ENCODE data around the gene UXT. TPM values are rescaled to one million over a fixed set of nuclear protein-coding genes. Genes with fewer than 3 reads are reported as not detected.

UXT gene
- total and polyA plus RNA-seq, 4 donors = 55.4 to 103 (median 70.6) TPM

GRCh38 chrX:47638816-47639215 lies 20.2 kb downstream of the UXT start:
- Histone ChIP-seq H3K9me3 (ENCODE audit: control insufficient read depth, insufficient read depth, low read length) (no peaks in the 10 kb centered on the region), H3K4me3 (ENCODE audit: low read depth, low read length) (no peak overlapping the region), H3K4me1 (ENCODE audit: control insufficient read depth, insufficient read depth, low read length) (peaks cover 28% of the 10 kb centered on the region), H3K27ac (ENCODE audit: low read depth, low read length) (no peak overlapping the region), H3K36me3 (ENCODE audit: control insufficient read depth, insufficient read depth, low read length) (peaks cover 38% of the 10 kb centered on the region), H3K27me3 (ENCODE audit: control insufficient read depth, insufficient read depth, low read length) (no peaks in the 10 kb centered on the region)
- WGBS (ENCODE audit: insufficient coverage) = 91% methylated on average over 14 of the region's 14 CpGs
- no peak for DNase-seq (ENCODE audit: low read depth in 4 of 6, low spot score in 6 of 6)

DNA sequence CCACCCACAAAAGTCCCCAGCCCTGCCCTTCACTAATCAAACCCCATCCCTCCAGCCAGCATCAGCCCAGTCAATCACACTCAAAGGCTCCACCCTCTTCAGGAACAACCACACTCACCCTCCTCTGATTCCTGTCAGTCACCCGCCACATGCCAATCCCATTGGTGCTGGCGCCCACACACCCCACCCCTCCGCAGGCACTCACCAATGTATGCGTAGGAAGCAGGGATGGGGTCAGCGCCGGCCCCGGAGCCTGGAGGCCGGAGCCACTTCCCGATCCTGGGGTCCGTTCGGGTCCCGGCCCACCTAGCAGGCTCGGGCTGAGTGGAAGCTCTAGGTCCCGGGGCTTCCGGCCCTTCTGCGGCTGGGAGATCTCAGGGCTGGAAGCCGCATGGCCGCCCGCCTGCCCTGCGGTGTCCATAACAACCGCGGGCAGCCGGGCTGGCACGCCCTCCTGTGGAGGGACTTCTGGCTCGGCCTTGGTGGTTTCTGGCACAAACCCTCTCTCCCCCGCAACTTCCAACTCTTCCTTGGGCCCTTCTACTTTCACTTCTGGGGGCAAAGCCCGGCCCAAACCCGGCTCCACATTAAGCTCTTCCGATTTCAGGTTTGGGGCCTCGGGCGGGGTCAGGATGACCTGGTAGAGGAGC lies 21.3 kb downstream of the UXT start:
- Histone ChIP-seq H3K27ac (ENCODE audit: low read depth, low read length) (peak overlapping the region; percentile 58), H3K4me3 (ENCODE audit: low read depth, low read length) (peak overlapping the region; percentile 11), H3K9me3 (ENCODE audit: control insufficient read depth, insufficient read depth, low read length) (no peaks in the 10 kb centered on the region), H3K36me3 (ENCODE audit: control insufficient read depth, insufficient read depth, low read length) (peaks cover 38% of the 10 kb centered on the region), H3K27me3 (ENCODE audit: control insufficient read depth, insufficient read depth, low read length) (no peaks in the 10 kb centered on the region), H3K4me1 (ENCODE audit: control insufficient read depth, insufficient read depth, low read length) (peaks cover 28% of the 10 kb centered on the region)
- 52% methylated on average over 30 of the region's 31 CpGs for WGBS (ENCODE audit: insufficient coverage)
- DNase-seq (ENCODE audit: low read depth in 4 of 6, low spot score in 6 of 6) = peak in 2 of 6 donors; percentile 13 to 60

- H3K4me1 ChIP-seq (ENCODE audit: control insufficient read depth, insufficient read depth, low read length) = peaks cover 28% of the 10 kb centered on the region
- WGBS (ENCODE audit: insufficient coverage) = 73% methylated on average over 16 of the region's 16 CpGs
- H3K27ac ChIP-seq (ENCODE audit: low read depth, low read length) = peak overlapping the region; percentile 33
- H3K4me3 ChIP-seq (ENCODE audit: low read depth, low read length) = no peak overlapping the region
- DNase-seq (ENCODE audit: low read depth in 4 of 6, low spot score in 6 of 6) = no peak
- H3K27me3 ChIP-seq (ENCODE audit: control insufficient read depth, insufficient read depth, low read length) = no peaks in the 10 kb centered on the region
- no peaks in the 10 kb centered on the region for H3K9me3 ChIP-seq (ENCODE audit: control insufficient read depth, insufficient read depth, low read length)
- peaks cover 30% of the 10 kb centered on the region for H3K36me3 ChIP-seq (ENCODE audit: control insufficient read depth, insufficient read depth, low read length)
Measured at GRCh38 chrX:47634871-47635575, 24.0 kb downstream of the UXT start.

DNA sequence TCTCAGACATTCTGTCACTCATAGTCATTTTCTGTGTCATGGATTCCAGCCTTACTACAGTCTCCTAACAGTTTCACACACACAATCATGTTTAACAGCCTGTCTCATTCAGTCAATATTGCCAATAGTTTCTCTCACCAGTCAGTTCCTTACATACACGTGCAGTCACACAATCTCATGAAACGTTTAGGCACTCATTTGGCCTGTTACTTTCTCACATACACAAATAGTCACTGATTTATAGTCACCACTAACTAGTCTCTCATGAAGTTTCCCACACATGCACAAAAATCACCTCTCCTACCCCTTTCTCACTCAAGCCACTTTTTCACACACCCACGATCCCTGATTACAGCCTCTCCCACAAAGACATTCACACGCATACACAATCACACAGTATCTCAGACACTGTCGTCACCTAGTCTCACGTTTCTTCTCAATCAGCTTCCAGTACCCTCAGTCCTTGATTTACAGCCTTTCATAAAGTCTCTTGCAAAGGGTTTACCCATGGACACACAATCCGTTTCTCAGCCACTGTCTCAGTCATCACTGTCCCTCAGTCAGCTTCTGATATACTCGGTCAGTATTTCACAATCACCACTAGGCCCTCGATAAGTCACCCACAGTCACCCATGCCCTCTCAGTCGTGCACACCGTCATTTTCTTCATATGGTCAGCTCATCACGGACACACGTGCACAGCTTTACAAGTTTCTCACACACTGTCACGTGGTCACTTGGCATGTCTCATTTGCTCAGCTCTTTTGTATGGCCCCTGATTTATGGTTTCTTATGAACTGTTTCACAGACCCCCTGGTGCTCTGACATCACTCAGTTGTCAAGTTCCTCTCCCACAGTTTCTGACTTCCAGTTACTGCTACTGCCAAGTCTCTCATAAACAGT lies 25.0 kb downstream of the UXT start:
- Histone ChIP-seq H3K9me3 (ENCODE audit: control insufficient read depth, insufficient read depth, low read length) (no peaks in the 10 kb centered on the region), H3K27me3 (ENCODE audit: control insufficient read depth, insufficient read depth, low read length) (no peaks in the 10 kb centered on the region), H3K27ac (ENCODE audit: low read depth, low read length) (no peak overlapping the region), H3K4me1 (ENCODE audit: control insufficient read depth, insufficient read depth, low read length) (peaks cover 28% of the 10 kb centered on the region), H3K36me3 (ENCODE audit: control insufficient read depth, insufficient read depth, low read length) (peaks cover 21% of the 10 kb centered on the region), H3K4me3 (ENCODE audit: low read depth, low read length) (no peak overlapping the region)
- DNase-seq (ENCODE audit: low read depth in 4 of 6, low spot score in 6 of 6) = peak in 2 of 6 donors; percentile 7 to 25
- 55% methylated on average over 14 of the region's 14 CpGs for WGBS (ENCODE audit: insufficient coverage)

DNA sequence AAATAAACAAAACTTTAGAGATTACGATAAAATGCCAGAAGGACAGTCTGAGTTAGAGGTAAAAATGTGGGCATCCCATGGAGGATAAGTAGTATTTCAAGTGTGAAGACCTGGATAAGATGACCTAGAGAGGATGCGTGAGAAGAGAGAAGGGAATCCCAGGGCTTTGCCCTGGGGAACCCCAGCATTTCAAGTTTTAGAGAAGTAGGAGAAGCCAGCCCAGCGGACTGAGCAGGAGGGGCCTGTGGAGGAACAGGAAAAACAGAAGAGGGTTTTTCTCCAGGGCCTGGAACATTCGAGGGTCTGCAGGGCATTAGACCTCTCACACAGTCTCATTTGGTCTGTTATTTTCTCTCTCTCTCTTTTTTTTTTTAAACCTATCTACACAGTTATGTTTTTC lies 26.3 kb downstream of the UXT start:
- WGBS (ENCODE audit: insufficient coverage) = 88% methylated on average over 2 of the region's 4 CpGs
- H3K27ac ChIP-seq (ENCODE audit: low read depth, low read length) = no peak overlapping the region
- no peaks in the 10 kb centered on the region for H3K27me3 ChIP-seq (ENCODE audit: control insufficient read depth, insufficient read depth, low read length)
- peaks cover 21% of the 10 kb centered on the region for H3K4me1 ChIP-seq (ENCODE audit: control insufficient read depth, insufficient read depth, low read length)
- no peak for DNase-seq (ENCODE audit: low read depth in 4 of 6, low spot score in 6 of 6)
- no peak overlapping the region for H3K4me3 ChIP-seq (ENCODE audit: low read depth, low read length)
- no peaks in the 10 kb centered on the region for H3K9me3 ChIP-seq (ENCODE audit: control insufficient read depth, insufficient read depth, low read length)
- H3K36me3 ChIP-seq (ENCODE audit: control insufficient read depth, insufficient read depth, low read length) = peaks cover 15% of the 10 kb centered on the region

DNA sequence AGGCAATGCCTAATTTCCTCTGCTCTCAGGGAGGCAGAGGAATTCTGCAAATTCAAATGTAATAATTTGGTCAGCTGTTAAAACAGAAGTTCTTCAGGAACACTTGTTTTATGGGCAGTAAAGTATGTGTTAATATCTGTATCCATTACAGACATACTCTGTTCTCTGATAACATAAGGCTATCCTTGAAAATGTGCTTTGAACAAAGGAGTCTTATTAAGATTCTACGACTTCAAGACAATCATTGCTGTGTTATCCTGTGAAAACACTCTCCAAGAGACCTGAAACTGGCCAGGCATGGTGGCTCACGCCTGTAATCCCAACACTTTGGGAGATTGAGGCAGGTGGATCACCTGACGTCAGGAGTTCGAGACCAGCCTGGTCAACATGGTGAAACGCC lies 27.3 kb downstream of the UXT start:
- H3K36me3 ChIP-seq (ENCODE audit: control insufficient read depth, insufficient read depth, low read length) = peaks cover 16% of the 10 kb centered on the region
- no peak overlapping the region for H3K27ac ChIP-seq (ENCODE audit: low read depth, low read length)
- 50% methylated on average over 1 of the region's 5 CpGs for WGBS (ENCODE audit: insufficient coverage)
- peaks cover 12% of the 10 kb centered on the region for H3K4me1 ChIP-seq (ENCODE audit: control insufficient read depth, insufficient read depth, low read length)
- H3K9me3 ChIP-seq (ENCODE audit: control insufficient read depth, insufficient read depth, low read length) = no peaks in the 10 kb centered on the region
- no peak overlapping the region for H3K4me3 ChIP-seq (ENCODE audit: low read depth, low read length)
- H3K27me3 ChIP-seq (ENCODE audit: control insufficient read depth, insufficient read depth, low read length) = no peaks in the 10 kb centered on the region
- DNase-seq (ENCODE audit: low read depth in 4 of 6, low spot score in 6 of 6) = no peak

GRCh38 chrX:47629419-47630200 lies 29.4 kb downstream of the UXT start, which contains the start of gene CFP:
Gene CFP, minus strand, starts transcription at chrX:47629930. Its CDS starts 86 bp downstream, at chrX:47629844.
- H3K27ac ChIP-seq (ENCODE audit: low read depth, low read length) = no peak within 1 kb of the TSS
- H3K4me1 ChIP-seq (ENCODE audit: control insufficient read depth, insufficient read depth, low read length) = no peaks in the 10 kb centered on the region
- no peak for DNase-seq (ENCODE audit: low read depth in 4 of 6, low spot score in 6 of 6)
- H3K36me3 ChIP-seq (ENCODE audit: control insufficient read depth, insufficient read depth, low read length) = peaks cover 23% of the 10 kb centered on the region
- no peak within 1 kb of the TSS for H3K4me3 ChIP-seq (ENCODE audit: low read depth, low read length)
- no peaks in the 10 kb centered on the region for H3K9me3 ChIP-seq (ENCODE audit: control insufficient read depth, insufficient read depth, low read length)
- H3K27me3 ChIP-seq (ENCODE audit: control insufficient read depth, insufficient read depth, low read length) = no peaks in the 10 kb centered on the region
- WGBS (ENCODE audit: insufficient coverage) = 77% methylated on average over 3 of the region's 14 CpGs

DNA sequence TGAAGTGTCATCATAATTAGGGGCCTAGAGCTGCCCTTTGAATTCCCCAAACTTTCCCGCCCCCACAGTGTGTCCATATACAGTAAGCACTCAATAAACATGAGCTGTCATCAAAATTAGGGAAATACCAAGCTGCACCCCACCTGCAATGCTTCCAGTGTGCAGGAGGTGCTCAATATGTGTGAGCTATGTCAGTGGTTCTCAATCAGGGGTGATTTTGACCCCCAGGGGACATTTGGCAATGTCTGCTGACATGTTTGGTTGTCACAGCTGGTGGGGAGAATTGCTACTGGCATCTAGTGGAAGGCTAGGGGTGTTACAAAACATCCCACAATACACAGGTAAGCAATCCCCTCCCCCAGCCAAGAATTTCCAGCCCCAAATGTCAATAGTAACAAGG lies 30.0 kb downstream of the UXT start:
- DNase-seq (ENCODE audit: low read depth in 4 of 6, low spot score in 6 of 6) = peak in 1 of 6 donors; percentile 23
- Histone ChIP-seq H3K27ac (ENCODE audit: low read depth, low read length) (no peak overlapping the region), H3K36me3 (ENCODE audit: control insufficient read depth, insufficient read depth, low read length) (peaks cover 23% of the 10 kb centered on the region), H3K27me3 (ENCODE audit: control insufficient read depth, insufficient read depth, low read length) (no peaks in the 10 kb centered on the region), H3K4me3 (ENCODE audit: low read depth, low read length) (no peak overlapping the region), H3K4me1 (ENCODE audit: control insufficient read depth, insufficient read depth, low read length) (peaks cover 3% of the 10 kb centered on the region), H3K9me3 (ENCODE audit: control insufficient read depth, insufficient read depth, low read length) (no peaks in the 10 kb centered on the region)
- no CpG with 5 or more reads among the region's 1 CpG for WGBS (ENCODE audit: insufficient coverage)

DNA sequence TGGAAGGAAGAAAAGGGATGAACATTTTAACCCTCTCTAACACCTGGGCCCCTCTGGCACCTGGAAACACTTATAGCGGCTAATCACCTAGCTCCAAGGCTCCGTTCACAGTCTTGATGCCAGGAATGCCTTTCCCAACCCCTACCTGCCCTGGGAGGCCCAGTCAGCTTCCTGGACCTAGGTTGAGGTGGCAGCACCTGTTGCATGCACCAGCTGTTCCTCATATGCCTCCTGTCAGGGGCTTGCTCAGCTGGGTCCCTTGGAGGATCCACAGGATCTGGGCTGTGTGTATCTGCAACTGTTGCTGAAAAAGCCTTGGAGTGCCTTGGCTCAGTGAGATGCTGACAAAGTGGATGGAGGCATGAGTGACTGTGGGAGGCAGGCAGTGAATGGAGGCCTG lies 33.6 kb downstream of the UXT start:
- H3K9me3 ChIP-seq (ENCODE audit: control insufficient read depth, insufficient read depth, low read length) = no peaks in the 10 kb centered on the region
- 72% methylated on average over 2 of the region's 2 CpGs for WGBS (ENCODE audit: insufficient coverage)
- no peaks in the 10 kb centered on the region for H3K27me3 ChIP-seq (ENCODE audit: control insufficient read depth, insufficient read depth, low read length)
- peaks cover 6% of the 10 kb centered on the region for H3K4me1 ChIP-seq (ENCODE audit: control insufficient read depth, insufficient read depth, low read length)
- peaks cover 23% of the 10 kb centered on the region for H3K36me3 ChIP-seq (ENCODE audit: control insufficient read depth, insufficient read depth, low read length)
- H3K4me3 ChIP-seq (ENCODE audit: low read depth, low read length) = no peak overlapping the region
- no peak for DNase-seq (ENCODE audit: low read depth in 4 of 6, low spot score in 6 of 6)
- no peak overlapping the region for H3K27ac ChIP-seq (ENCODE audit: low read depth, low read length)
